Upper lobe of left lung (tissue), 4 donors: ENCODE data around the gene DOK7.

Experiments used
- CTCF ChIP-seq, 6 experiments: fragments of 450-650 bp in 4 of 6; fragments of 200-600 bp in 2 of 6; sonication (generic) in 2 of 6; IDR thresholded peaks; one replicate each; pipeline ENCODE4 v1.5.1; 2016 to 2019; ENCODE audit warnings: antibody characterized with exemption in 6 of 6
- EP300 ChIP-seq, 4 donors: sonication (generic); formaldehyde crosslinking; IDR thresholded peaks; one replicate each; pipeline ENCODE4 v1.5.1; 2017; ENCODE audit warnings: antibody characterized with exemption in 4 of 4, control low read depth in 2 of 4
- POLR2A ChIP-seq, 4 donors: fragments of 450-650 bp; IDR thresholded peaks; one replicate each; pipeline ENCODE4 v1.5.1; 2016 to 2017; ENCODE audit warnings: antibody characterized with exemption in 4 of 4, mild to moderate bottlenecking in 2 of 4

GRCh38 chr4:3463556-3464348 is 646 bp downstream of the DOK7 start:
- TF ChIP-seq CTCF (IDR thresholded peaks at IDR 0.05) = no peak
- no peak for TF ChIP-seq EP300 (IDR thresholded peaks at IDR 0.05)
- no peak for TF ChIP-seq POLR2A (IDR thresholded peaks at IDR 0.05)
